Hepatic stellate cell (primary cell): ENCODE results near the gene SLC34A2.
"Not testable (repeated sequence)": the region's sequence is repeated elsewhere in the genome, so short reads cannot be mapped to it uniquely, and the experiment has no call there.

Source experiments
- DNase-seq: peaks from one replicate; pipeline ENCODE4 v3.0.0; 2011; ENCODE audit warnings: low spot score

The SLC34A2 gene

DNA sequence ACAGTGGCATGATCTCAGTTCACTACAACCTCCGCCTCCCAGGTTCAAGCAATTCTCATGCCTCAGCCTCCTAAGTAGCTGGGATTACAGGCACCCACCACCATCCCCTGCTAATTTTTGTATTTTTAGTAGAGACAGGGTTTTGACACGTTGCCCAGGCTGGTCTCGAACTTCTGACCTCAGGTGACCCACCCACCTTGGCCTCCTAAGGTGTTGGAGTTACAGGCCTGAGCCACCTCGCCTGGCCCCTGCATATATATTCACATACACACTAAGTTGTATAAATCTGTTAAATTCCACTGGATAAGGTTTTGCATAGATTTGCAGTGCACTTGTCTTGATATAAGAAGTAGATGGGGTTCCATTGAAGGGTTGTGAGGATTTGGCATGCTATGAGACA, 5.8 kb downstream of the SLC34A2 start:
- DNase-seq: not testable (repeated sequence)

DNA sequence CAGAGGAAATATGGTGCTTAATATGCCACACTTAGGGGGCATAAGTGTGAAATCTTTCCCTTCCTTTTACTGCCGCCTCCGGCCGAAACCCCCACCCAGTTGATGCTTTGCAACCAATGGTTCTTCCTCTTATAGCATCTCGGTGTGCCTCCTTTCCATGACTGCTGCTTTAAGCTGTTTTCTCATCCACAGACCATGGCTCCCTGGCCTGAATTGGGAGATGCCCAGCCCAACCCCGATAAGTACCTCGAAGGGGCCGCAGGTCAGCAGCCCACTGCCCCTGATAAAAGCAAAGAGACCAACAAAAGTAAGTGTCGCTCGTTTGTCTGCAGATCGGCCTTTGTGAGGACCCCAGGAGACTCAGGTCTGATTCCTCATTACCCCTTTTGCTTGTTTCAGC, 6.7 kb downstream of the SLC34A2 start:
- DNase-seq: no peak

DNA sequence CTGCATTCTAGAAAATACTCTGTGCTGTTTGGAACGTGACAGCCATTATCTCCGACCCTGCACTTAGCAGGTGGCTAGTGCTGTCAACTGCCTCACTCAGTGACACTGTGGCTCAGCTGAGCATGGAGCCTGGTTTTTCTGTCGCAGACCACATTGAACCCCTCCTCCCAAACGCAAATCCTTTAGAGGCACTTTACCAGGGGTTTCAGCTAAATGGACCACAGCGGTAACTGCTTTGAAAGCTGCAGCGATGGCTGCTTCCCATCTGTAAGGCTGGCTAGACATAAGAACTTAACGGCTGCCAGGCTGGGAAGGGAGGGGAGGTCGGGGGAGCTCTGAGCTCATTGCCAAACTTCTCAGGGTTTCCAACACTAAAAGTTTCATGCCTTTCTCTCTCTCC, 8.1 kb downstream of the SLC34A2 start:
- DNase-seq: no peak

DNA sequence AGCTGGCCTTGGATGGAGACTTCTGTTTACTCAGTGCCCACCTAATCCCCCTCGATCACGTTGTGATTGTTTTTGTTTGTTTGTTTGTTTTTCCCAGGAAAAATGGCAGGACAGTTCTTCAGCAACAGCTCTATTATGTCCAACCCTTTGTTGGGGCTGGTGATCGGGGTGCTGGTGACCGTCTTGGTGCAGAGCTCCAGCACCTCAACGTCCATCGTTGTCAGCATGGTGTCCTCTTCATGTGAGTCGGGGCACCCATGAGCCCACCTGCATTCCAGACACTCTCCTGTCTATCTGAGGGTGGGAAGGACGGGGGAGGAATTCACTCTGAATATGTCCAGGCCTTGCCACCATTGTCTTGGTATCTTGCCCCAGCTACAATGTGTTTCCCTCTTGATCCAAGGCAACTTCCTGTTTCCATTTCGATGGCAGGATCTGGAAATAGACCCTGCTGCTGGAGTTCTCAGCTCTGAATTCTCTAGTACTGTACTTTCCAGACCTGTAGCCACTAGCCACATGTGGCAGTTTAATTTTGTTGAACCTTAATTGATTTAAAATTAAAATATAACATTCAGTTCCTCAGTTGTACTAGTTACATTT, 10.5 kb downstream of the SLC34A2 start:
- no peak for DNase-seq

DNA sequence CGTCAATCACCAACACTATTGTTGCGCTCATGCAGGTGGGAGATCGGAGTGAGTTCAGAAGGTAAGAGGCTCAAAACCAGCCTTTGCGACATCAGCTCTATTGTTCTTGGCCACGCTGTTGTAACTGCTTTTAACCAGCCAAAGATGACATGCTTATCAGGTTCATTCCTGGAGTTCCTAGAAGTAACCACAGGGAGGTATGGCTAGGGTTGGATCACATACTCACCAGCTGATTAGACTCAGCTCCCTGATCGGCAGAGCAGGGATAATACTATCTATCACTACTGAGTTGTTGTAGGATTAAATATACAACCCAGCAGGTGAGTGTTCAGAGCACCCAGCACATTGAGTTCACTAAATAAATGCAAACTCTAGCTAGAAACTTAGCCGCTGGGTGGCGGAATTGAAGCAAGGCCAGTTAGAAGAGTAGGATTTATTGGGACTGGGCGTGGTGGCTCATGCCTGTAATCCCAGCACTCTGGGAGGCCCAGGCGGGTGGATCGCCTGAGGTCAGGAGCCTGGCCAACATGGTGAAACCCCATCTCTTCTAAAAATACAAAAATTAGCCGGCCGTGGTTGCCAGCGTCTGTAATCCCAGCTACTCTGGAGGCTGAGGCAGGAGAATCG, 12.4 kb downstream of the SLC34A2 start:
- no peak for DNase-seq

DNA sequence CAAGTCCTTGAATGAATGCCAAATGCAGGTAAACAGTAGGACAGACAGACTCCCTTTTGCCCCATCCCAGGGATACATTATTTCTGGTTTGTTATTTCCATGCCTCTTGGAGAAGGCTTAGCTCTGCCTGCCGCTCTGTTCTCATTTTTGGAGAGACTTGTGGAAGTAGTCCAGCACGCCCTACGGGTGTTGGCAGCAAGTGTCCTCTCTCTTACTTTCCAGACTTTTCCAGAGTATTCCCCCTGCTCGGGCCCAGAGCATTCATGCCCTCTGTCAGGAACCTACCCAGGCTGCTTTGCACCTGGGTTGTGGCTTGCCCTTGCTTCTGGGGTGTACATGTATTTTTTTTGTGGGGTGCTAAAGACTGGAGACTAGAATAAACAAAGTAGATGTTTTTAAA, 15.3 kb downstream of the SLC34A2 start:
- no peak for DNase-seq

DNA sequence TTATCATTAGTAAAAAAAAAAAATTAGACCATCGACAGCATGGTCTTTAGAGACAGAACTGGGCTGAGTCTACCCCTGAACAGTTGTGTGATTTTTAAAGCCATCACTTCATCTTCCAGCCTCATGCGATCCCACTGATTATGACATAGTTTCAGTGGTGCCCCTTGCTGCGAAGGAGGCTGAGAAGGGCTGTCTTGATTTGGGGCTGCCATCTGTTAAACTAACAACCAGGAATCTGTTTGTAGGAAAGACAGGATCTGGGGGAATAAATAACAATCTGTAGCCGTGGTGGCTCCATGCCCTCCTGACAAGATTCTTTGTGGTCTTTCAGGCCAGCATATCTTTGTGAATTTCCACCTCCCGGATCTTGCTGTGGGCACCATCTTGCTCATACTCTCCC, 17.1 kb downstream of the SLC34A2 start:
- DNase-seq: no peak

DNA sequence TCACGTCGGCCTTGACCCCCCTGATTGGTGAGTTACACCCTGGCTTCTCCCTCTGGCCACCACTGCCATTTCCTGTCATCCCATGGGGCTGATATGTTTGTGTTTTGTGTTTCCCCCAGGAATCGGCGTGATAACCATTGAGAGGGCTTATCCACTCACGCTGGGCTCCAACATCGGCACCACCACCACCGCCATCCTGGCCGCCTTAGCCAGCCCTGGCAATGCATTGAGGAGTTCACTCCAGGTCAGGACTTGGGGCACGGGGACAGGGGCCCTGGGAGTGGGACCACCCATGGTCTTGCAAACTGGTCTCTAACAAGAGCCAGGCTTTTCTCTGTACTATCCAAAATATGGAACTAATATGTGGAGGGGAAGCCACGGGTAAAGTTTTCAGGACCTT, 18.7 kb downstream of the SLC34A2 start:
- DNase-seq: no peak

DNA sequence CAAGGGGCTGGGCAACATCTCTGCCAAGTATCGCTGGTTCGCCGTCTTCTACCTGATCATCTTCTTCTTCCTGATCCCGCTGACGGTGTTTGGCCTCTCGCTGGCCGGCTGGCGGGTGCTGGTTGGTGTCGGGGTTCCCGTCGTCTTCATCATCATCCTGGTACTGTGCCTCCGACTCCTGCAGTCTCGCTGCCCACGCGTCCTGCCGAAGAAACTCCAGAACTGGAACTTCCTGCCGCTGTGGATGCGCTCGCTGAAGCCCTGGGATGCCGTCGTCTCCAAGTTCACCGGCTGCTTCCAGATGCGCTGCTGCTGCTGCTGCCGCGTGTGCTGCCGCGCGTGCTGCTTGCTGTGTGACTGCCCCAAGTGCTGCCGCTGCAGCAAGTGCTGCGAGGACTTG, 20.6 kb downstream of the SLC34A2 start:
- DNase-seq: no peak

DNA sequence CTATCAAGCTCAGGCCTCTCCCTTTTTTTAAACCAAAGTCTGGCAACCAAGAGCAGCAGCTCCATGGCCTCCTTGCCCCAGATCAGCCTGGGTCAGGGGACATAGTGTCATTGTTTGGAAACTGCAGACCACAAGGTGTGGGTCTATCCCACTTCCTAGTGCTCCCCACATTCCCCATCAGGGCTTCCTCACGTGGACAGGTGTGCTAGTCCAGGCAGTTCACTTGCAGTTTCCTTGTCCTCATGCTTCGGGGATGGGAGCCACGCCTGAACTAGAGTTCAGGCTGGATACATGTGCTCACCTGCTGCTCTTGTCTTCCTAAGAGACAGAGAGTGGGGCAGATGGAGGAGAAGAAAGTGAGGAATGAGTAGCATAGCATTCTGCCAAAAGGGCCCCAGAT, 21.5 kb downstream of the SLC34A2 start:
- no peak for DNase-seq

DNA sequence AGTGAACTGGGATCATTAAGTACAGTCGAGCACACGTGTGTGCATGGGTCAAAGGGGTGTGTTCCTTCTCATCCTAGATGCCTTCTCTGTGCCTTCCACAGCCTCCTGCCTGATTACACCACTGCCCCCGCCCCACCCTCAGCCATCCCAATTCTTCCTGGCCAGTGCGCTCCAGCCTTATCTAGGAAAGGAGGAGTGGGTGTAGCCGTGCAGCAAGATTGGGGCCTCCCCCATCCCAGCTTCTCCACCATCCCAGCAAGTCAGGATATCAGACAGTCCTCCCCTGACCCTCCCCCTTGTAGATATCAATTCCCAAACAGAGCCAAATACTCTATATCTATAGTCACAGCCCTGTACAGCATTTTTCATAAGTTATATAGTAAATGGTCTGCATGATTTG, 22.3 kb downstream of the SLC34A2 start:
- no peak for DNase-seq

DNA sequence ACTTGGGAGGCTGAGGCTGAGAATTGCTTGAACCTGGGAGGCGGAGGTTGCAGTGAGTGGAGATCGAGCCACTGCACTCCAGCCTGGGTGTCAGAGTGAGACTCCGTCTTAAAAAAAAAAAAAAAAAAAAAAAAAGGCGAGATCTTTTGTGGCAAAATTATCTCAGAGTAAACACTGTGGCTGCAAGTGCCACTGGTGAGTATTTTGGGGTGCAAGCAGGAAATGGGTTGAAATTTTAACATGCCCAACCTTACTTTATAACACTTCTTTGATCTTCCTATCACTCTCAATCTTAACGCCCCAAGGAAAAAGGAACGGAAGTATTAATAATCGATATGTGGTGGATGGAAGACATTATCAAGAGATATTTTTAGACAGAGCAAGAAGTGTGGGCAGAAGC, 32.1 kb downstream of the SLC34A2 start:
- no peak for DNase-seq

DNA sequence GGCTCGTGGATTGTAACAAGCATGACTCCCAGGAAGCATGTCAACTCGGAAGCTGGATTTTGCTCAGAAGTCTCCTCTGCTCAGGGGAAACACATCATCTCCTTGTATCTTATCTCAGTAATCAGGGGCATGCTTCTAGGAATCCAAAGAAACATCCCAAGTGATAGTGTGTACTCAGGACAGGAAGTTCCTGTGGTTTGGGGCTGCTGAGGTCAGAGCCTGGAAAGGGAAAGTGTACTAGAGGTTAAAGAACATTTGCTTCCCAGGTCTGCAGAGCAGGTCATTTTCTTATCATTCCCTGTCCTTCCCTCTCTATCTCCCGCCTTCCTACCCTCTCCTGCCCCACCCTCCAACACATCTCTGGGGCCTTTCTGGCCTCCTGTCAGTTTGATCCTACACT, 38.8 kb downstream of the SLC34A2 start:
- DNase-seq: no peak

DNA sequence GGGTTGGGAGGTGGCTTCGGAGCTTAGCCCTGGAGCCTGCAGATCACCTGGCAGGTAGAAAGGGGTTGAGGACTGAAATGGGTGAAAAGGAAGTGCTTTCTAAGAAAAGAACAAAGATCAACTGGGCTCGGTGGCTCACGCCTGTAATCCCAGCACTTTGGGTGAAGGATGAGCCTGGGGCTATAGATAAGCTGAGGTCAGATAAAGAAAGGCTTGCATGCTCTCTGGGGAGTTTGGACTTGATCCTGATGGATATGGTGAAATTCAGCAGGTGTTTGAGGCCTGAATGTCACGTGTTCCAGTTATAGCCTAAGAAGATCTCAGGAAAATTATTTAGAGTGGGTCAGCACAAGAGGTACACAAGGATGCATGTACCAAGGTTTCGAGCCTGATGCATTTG, 40.8 kb downstream of the SLC34A2 start:
- no peak for DNase-seq

DNA sequence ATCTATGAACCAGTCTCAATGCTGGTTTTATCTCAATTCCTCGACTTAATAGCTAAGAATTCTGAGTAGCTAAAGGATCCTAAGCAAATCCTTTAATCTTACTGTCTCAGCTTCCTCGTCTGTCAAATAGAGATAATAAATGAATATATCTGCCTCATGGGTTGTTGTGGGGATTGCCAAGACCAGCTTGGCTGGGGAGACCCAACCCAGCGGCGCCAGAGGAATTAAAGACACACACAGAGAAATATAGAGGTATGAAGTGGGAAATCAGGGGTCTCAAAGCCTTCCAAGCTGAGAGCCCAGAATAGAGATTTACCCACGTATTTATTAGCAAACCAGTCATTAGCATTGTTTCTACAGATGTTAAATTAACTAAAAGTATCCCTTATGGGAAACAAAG, 41.9 kb downstream of the SLC34A2 start:
- DNase-seq: no peak

DNA sequence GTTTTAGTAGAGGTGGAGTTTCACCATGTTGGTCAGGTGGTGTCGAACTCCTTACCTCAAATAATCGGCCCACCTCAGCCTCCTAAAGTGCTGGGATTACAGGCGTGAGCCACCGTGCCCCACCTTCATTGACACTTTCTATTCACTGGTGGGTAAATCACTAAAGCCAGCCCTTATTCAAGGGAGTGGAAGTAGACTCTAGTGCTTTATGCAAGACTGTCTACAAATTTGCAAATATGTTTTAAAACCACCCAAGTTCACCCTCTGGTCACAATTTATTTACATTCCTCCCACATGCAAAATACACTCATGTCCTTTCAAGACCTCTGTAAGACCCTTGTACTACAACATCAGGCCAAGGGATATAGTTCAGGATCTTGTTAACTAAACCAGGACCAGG, 45.0 kb downstream of the SLC34A2 start:
- DNase-seq: no peak

DNA sequence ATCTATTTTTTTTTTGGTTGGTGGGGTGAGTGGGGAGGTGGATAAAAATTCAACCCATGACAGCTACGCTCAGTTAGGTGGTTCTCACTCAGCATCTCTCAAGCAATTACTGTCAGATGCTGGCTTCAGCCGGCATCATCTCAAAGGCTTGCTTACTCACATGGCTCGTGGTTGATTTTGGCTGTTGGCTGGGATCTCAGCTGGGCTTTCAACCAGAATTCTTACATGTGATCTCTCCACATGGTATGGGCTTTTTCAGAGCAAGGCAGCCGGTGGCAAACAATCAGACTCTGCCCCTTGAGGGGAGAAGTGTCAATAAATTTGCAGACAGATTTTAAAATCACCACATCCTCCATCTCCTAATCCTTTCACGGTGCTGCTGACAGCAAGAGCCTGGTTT, 47.2 kb downstream of the SLC34A2 start:
- DNase-seq: no peak

DNA sequence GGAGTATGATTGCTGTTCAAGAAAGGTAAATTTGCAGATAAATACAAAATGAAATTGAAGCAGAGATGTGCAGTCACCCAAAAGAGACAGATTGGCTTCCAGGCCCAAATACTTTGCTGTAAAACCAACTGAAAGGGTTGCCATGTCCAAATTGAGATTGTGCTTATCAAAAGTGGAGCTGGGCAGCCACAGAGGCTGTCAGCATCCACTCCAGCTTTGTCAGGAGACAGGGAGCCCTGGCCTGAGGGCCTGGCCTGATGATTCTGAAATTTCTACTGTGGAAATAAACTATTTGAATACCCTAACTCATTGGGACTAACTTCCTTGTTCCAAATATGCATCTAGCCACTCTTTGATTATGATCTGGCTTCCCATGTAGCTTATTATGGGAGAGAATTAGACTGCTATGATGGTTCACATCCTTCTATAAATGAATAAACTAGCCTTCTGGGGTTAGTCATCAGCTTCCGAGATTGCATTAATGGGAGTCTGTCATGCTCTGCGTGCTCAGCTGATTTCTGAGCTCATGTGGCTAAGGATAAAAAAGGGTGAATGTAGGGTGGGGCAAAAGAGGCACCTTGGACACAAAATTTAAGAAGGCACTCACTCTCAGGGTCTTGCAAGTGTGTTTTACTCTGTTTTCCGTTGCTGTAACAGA, 48.2 kb downstream of the SLC34A2 start:
- no peak for DNase-seq

DNA sequence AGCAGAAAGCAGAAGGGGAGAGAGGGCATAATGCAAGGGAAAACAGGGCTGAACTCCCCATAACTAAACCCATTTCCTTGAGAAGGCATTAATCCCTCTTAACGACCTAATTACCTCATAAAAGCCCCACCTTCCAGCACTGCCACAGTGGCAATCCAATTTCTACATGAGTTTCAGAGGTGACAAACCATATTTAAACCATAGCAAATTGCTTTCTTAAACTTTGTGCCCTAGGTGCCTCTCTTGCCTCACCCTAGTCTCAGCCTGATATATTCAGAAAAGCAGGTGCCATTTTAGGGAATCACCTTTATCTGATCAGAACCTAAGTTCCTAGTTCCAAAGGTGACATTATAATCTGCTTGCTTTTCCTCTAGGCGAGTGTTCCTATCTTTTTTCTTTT, 48.9 kb downstream of the SLC34A2 start:
- DNase-seq: no peak

DNA sequence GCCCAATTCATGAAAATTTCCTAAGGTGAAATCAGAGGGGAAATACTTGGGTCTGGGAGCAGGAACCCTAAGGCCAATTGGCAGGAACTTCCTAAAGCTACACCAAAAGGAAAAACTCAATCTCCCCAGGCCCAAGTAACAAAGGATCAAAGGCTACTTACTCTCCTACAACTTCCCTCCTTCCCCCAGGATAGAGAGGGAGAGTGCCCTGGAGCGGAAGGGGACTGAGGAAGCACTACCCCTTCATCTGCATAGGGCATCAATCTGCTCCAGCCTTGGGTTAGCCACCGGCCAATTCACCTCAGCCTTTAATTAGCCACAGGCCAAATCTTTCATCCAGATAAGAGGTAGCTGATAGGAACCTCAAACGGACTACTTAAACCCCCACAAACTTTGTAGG, 55.0 kb downstream of the SLC34A2 start:
- no peak for DNase-seq

DNA sequence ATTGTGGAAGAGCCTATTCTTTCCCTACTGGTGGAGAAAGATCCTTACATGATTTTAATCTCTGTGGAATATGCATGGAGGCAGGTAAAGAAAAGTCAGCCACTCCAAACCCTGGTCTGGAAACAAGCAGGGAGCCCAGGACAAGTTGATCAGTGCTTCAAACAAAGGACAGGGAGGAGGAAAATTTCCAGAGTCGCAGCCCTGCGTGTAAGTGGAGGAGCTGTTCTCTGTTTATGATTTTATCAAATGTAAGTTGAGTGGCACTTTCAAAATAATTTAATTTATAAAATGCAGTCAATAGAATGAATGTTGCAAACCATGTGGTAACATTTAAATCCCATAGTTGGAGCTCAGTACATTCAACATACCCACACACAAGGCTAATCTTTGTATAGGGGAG, 57.0 kb downstream of the SLC34A2 start:
- DNase-seq: no peak

DNA sequence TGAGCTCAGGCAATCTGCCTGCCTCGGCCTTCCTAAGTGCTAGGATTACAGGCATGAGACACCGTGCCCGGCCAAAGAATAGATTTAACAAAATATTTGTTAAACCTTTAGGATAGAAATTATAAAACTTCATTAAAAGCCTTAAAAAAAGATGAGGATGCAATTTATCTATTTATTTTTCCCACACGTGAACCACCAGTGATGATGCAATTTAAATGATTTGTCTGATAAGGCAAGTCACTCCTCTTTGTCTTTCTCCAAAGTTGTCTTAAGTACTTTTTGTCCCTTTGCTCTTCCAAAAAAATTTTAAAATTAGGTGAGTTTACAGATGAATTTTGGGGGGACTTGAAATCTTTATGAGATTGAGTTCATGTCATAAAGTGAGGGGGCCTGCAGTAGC, 58.2 kb downstream of the SLC34A2 start:
- no peak for DNase-seq

DNA sequence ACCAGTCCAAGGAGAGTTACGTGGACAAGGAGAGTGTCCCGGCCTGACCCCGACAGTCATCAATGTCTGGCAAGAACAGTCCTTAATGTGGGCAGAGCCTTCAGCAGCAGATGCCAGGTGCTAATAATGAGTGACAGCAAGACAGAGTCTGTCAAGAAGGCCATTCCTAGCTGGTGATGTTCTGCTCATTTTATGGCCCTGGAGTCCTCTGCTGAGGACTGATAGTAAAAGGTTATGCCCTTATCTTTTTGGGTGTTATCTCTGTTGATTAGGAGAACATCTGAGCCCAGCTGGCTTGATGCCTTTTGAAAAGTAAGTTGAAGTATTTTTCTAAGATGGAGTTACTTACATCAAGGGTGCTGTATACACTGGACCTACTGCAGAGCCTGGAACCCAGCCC, 67.3 kb downstream of the SLC34A2 start:
- DNase-seq: no peak

DNA sequence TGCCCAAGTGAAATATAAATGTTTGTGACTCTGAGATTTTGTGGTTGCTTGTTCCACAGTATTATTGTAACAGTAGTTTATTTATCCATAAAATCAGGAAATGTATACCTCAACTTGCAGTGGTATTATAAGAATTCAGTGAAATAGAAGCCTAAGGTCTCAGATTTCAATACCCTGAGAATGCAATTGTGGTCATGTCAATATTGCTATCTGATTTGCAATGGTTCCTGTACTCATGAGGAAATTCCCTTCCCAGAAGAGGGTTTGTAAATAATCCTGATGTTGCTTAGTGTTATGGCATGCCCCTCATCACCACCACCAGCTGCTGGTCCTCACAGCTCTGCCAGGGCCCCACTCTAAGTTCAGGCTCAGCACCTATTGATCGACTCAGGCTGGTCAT, 67.8 kb downstream of the SLC34A2 start:
- no peak for DNase-seq
